Fibroblast of skin of right biceps (primary cell): ENCODE measurements around the gene DGUOK.

Source experiments
- DNase-seq: peaks from one replicate; pipeline ENCODE4 v3.0.0-alpha.2; 2013

Gene DGUOK

GRCh38 chr2:73952499-73953446, 26.1 kb downstream of the DGUOK start:
- DNase-seq, result peak; percentile 40

GRCh38 chr2:73956218-73956865, 29.7 kb downstream of the DGUOK start:
- no peak for DNase-seq

GRCh38 chr2:73961274-73961673, 34.6 kb downstream of the DGUOK start:
- no peak for DNase-seq

- no peak for DNase-seq
Observed at GRCh38 chr2:73961823-73962615, 35.3 kb downstream of the DGUOK start.

DNA sequence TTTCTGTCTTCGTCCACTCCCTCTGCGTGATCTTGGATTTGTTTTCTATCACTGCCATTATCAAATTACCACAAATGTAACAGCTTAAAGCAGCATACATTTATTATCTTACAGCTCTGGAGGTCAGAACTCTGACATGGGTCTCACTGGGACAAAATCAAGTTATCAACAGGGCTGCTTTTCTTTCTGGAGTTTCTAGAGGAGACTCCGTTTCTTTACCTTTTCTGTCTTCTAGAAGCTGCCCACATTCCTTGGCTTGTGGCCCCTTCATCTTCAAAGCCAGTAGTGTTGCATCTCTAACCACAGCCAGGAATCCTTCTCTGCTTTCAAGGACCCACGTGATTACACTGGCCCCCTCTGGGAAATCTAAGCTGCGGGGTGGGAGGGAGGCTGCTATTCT, 36.1 kb downstream of the DGUOK start:
- no peak for DNase-seq

- no peak for DNase-seq
Observed at GRCh38 chr2:73963385-73964120, 36.9 kb downstream of the DGUOK start.

- DNase-seq, result no peak
Observed at GRCh38 chr2:73964223-73964622, 37.5 kb downstream of the DGUOK start.

GRCh38 chr2:73965053-73965452, 38.4 kb downstream of the DGUOK start:
- DNase-seq, result no peak

GRCh38 chr2:73968357-73968937, 41.8 kb downstream of the DGUOK start:
- DNase-seq, result no peak

DNA sequence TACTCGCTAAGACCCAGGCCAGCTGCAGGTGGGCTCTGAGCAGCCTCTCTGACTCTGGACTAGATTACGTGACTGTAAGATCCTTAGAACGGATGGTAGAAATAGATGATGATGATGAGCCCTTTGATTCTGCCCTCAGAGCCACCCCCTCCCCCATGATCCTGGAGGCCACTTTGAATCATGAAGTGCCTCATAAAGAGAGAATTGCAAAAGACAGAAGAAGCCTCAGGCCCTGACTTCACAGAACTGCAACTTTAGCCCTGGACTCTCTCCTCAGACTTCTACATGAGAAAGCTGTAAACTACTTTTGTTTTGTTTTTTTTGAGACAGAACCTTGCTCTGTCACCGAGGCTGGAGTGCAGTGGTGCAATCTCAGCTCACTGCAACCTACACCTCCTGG, 42.7 kb downstream of the DGUOK start:
- DNase-seq, result no peak

DNA sequence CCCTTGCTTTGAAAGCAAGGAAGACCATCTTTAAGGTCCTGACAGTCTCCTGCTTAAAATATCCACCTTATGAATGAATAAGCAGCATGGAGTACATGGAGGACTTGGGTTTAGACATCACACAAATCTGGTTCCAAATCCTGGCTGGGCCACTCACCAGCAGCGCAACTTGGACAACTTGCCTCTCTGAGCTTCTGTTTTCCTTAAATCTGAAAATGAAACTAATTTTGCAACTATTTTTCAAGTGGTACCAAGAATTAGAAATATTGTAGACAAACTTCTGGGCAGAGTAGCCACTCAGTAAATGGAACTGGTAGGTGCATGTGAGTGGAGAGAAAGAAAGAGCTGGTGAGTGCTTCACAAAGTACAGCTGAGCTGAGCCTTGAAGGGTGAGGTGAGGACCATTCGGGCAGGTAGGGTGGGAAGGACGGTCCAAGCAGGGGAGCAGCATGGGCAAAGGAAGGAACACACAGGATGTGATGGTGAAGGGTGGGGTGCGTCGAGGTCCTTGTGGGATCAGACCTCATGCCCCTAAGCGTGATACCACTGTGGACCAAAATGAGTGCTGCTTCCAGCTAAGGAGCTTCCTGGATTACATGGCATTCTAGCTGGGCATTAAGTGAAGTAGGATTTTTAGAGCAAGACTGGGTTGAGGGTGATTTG, 43.6 kb downstream of the DGUOK start:
- no peak for DNase-seq

DNA sequence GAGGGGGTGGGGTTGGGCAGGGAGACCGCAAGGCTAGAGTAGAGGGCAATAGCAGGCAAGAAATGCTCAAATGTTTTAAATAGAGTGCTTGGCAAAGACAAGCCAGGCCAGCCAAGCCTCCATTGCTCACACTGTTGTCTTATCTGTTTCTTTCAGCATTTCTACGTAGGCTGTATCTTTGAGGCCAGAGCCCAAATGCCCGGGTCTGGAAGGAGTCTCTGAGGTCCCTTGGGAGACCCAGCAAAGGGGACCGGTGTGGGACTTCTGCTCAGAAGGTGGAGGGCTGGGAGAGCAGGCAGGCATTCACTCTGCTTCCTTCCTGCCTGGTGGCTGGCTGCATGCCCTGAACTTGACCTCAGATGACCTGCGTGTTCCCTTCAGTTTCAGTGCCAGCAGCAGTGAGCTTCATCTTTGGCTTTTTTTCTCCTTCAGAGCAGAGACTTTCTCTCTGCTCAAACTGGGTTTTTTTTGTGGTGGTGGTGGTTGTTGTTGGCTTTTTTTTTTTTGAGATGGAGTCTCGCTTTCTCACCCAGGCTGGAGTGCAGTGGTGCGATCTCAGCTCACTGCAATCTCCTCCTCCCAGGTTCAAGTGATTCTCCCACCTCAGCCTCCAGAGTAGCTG, 44.3 kb downstream of the DGUOK start:
- no peak for DNase-seq

DNA sequence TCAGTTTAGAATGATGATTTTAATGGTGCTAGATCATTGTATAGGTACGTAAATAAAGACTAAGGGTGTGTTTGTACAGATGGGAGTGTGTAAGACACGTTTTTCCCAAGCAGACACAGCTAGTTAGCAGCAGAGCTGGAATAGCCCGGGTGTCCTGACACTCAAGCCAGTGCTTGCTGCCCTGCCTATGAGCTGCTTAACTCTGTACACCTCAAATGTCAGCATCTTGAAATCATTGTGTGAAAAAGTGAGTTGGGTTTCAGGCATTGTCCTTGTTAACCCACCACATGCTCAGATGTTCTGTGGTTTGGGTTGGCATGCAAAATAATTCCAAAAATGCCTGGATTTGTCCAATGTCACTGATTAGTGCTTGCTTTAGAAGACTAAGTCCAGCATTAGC, 45.0 kb downstream of the DGUOK start:
- no peak for DNase-seq

GRCh38 chr2:73972846-73973245, 46.2 kb downstream of the DGUOK start:
- no peak for DNase-seq

GRCh38 chr2:73975731-73976130, 49.1 kb downstream of the DGUOK start:
- no peak for DNase-seq

- no peak for DNase-seq
Observed at GRCh38 chr2:73976803-73977202, 50.1 kb downstream of the DGUOK start.

DNA sequence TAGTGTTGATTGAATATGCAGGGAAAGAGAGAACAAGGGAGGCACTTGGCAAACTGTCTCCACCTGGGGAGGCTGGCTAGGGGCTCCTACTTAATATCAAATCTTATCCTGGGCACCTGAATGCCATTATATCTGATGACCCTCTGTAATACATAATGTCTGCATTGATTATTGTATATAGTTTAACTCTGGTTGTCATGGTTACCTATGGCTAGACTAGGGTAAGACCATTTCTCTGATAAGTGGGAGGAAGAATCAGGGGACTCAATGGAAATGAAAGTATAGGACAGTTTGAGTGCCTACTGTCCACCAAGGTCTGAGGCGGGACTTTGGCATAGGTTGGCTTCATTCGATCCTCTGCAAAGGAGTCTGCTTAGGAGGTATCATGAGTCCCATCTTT, 50.8 kb downstream of the DGUOK start:
- no peak for DNase-seq

GRCh38 chr2:73979021-73979420, 52.3 kb downstream of the DGUOK start:
- DNase-seq, result no peak

DNA sequence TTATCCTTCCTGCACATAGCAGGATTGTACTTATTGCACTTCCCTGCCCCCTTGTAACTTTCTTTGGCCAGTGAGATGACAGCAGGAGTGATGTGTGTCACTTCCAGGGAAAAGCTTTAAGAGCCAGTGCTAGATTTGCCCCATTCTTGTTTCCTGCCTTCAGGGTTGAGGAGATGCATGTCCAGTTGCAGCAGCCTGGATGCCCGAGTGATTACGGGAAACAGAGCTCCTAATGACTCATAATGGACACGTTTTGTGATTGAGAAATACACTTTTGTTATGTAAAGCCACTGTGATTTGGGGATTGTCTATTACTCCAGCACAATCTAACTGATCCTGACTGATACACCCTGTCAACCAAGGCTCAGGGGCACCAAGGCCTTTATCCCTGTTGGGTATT, 53.0 kb downstream of the DGUOK start:
- DNase-seq, result peak; percentile 80

DNA sequence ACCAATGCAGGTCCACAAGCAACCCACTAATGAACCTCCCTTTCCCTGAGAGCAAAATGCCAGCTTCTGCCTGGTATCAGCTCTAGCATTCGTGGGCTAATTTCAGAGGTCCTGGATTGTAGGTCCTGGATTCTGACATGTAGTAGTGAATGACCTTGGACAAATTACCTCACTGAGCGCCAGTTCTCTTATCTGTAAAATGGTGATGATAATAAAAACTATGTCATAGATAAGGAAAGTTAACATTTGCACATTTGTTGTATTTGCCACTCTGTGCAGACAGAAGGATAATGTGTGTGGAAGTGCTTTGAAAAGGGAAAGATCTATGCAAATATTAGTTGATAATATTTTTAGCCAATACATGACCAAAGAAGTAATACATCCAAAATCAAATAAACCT, 53.9 kb downstream of the DGUOK start:
- no peak for DNase-seq
